ENCODE data around the gene CEMIP2.

CEMIP2 gene

DNA sequence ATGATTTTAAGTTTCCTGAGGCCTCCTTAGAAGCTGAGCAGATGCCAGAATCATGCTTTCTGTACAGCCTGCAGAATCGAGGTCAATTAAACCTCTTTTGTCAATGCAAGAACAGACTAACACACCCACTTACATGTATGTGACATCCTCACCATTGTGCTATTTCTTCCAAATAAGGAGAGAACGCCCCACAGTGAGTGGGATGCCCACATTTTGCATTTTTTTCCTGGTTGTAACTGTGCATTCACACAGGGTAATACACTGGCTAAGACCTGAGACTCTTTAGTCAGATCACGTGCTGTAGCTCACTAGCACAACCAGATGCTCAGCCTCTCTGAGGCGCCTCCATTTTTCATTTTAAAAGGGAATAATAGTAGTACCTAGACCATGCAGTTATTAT is 4.4 kb upstream of the CEMIP2 start:
- TF ChIP-seq, protein P1, sequence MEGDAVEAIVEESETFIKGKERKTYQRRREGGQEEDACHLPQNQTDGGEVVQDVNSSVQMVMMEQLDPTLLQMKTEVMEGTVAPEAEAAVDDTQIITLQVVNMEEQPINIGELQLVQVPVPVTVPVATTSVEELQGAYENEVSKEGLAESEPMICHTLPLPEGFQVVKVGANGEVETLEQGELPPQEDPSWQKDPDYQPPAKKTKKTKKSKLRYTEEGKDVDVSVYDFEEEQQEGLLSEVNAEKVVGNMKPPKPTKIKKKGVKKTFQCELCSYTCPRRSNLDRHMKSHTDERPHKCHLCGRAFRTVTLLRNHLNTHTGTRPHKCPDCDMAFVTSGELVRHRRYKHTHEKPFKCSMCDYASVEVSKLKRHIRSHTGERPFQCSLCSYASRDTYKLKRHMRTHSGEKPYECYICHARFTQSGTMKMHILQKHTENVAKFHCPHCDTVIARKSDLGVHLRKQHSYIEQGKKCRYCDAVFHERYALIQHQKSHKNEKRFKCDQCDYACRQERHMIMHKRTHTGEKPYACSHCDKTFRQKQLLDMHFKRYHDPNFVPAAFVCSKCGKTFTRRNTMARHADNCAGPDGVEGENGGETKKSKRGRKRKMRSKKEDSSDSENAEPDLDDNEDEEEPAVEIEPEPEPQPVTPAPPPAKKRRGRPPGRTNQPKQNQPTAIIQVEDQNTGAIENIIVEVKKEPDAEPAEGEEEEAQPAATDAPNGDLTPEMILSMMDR (IDR thresholded peaks at IDR 0.05; ENCODE audit: insufficient read depth, low read length, poor library complexity, severe bottlenecking): no peak
- no peak for TF ChIP-seq EZH2phosphoT487 (conservative IDR thresholded peaks at IDR 0.05; ENCODE audit: low read length)
- no peak overlapping the region for H3K4me2 ChIP-seq (ENCODE audit: low read depth, low read length, poor library complexity, severe bottlenecking)
- no peak overlapping the region for H2AFZ ChIP-seq (ENCODE audit: low read depth, low read length, severe bottlenecking)
- no peaks in the 10 kb centered on the region for H3K9me2 ChIP-seq (replicated peaks; ENCODE audit: insufficient read depth, low read length)
- H3K4me3 ChIP-seq (ENCODE audit: insufficient read depth, low read length, poor library complexity, severe bottlenecking): no peak overlapping the region
- H3K36me3 ChIP-seq (ENCODE audit: low read length): no peaks in the 10 kb centered on the region
- H3K27ac ChIP-seq (ENCODE audit: low read depth, low read length): no peak overlapping the region
- no peaks in the 10 kb centered on the region for H3K79me2 ChIP-seq (ENCODE audit: insufficient read depth, low read length)
- no peaks in the 10 kb centered on the region for H4K20me1 ChIP-seq (ENCODE audit: low read depth, low read length)
- H3F3A ChIP-seq (ENCODE audit: insufficient read depth): no peaks in the 10 kb centered on the region
- H3K9me3 ChIP-seq (ENCODE audit: insufficient read depth, low read length): no peaks in the 10 kb centered on the region
- no peaks in the 10 kb centered on the region for H3K27me3 ChIP-seq (ENCODE audit: low read length)
- no peak overlapping the region for H3K9ac ChIP-seq (ENCODE audit: low read length)

DNA sequence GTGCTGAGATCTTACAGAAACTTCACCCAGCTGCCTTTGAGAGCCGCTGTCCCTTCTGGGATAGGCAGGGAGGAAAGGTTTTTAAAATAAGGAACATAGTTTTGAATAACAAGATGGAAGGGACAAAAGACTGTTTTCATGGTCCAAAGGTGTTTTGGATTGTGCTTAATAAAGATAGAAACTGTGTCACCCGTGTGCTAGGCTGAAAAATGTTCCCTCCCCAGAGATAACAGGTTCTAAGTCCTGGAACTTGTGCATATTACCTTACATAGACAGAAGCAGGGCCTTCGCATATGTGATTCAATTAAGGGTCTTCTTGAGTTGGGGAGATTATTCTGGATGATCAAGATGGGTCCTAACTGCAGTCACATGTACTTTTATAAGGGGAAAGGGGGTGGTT is 1.9 kb upstream of the CEMIP2 start:
- Histone ChIP-seq H2AFZ (ENCODE audit: low read depth, low read length, severe bottlenecking) (no peak overlapping the region), H3K9me3 (ENCODE audit: insufficient read depth, low read length) (no peaks in the 10 kb centered on the region), H3K36me3 (ENCODE audit: low read length) (no peaks in the 10 kb centered on the region), H3K9me2 (replicated peaks; ENCODE audit: insufficient read depth, low read length) (no peaks in the 10 kb centered on the region), H3F3A (ENCODE audit: insufficient read depth) (0 out of 2 replicates have a peak, but pooled peaks cover 4% of the 10 kb centered on the region), H3K4me3 (ENCODE audit: insufficient read depth, low read length, poor library complexity, severe bottlenecking) (no peak overlapping the region), H3K4me2 (ENCODE audit: low read depth, low read length, poor library complexity, severe bottlenecking) (no peak overlapping the region), H3K27ac (ENCODE audit: low read depth, low read length) (no peak overlapping the region), H4K20me1 (ENCODE audit: low read depth, low read length) (no peaks in the 10 kb centered on the region), H3K79me2 (ENCODE audit: insufficient read depth, low read length) (no peaks in the 10 kb centered on the region), H3K27me3 (ENCODE audit: low read length) (no peaks in the 10 kb centered on the region), H3K9ac (ENCODE audit: low read length) (no peak overlapping the region)
- TF ChIP-seq EZH2phosphoT487 (conservative IDR thresholded peaks at IDR 0.05; ENCODE audit: low read length): no peak
- TF ChIP-seq, protein P1 (IDR thresholded peaks at IDR 0.05; ENCODE audit: insufficient read depth, low read length, poor library complexity, severe bottlenecking): no peak

DNA sequence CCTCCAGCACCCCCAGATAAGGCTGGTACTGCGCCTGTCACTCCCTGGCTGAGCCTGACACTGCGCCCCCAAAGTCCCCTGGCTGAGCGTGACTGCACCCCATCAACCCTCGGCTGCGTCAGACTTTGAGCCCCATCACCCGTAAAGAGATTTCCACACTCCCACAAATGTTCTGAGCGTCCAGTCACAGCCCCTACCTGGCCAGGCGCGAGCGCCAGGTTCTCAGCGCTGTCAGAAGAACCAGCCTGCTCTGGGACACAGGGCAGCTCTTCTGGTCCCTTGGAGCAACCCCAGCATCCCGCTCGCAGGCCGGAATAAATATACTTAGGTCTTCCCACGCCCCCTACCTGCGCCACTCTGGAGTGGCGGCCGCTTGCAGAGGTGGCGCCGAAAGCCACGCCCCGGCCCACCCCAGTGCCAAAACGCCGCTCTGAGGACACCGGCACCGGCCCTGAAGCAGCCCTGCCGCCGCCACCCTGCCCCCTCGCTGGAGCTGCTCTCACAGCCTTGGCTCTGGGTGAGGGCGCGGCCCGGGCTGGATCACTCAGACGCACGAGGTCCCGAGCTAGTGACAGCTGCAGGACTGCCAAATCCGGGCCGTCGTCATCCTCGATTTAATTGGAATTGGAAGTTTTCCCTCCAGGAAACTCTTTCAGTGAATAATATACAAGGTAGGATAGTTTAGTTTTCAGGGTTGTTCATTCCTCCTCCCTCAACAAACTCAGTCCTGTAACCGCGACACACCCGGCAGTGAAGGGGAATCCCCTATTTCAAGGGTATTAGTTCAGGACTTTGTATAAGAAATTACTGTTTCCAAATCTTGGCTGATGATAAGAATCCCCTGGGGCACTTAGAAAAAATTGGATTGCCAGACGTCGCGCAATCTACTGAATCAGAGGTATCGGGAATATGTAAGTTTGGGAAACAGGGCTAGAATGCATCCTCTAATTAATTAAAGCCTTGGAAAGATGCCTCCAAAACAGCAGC is 1.2 kb upstream of the CEMIP2 start:
- Histone ChIP-seq H3K9me2 (replicated peaks; ENCODE audit: insufficient read depth, low read length) (no peaks in the 10 kb centered on the region), H3F3A (ENCODE audit: insufficient read depth) (0 out of 2 replicates have a peak, but pooled peaks cover 4% of the 10 kb centered on the region), H2AFZ (ENCODE audit: low read depth, low read length, severe bottlenecking) (peak overlapping the region; percentile 97), H3K4me2 (ENCODE audit: low read depth, low read length, poor library complexity, severe bottlenecking) (peak overlapping the region; percentile 95), H3K79me2 (ENCODE audit: insufficient read depth, low read length) (no peaks in the 10 kb centered on the region), H3K36me3 (ENCODE audit: low read length) (no peaks in the 10 kb centered on the region), H3K27ac (ENCODE audit: low read depth, low read length) (no peak overlapping the region), H3K4me3 (ENCODE audit: insufficient read depth, low read length, poor library complexity, severe bottlenecking) (peak overlapping the region; percentile 69), H3K27me3 (ENCODE audit: low read length) (no peaks in the 10 kb centered on the region), H3K9ac (ENCODE audit: low read length) (peak overlapping the region; percentile 52), H3K9me3 (ENCODE audit: insufficient read depth, low read length) (no peaks in the 10 kb centered on the region), H4K20me1 (ENCODE audit: low read depth, low read length) (no peaks in the 10 kb centered on the region)
- TF ChIP-seq, protein P1 (IDR thresholded peaks at IDR 0.05; ENCODE audit: insufficient read depth, low read length, poor library complexity, severe bottlenecking): peak; percentile 8
- TF ChIP-seq EZH2phosphoT487 (conservative IDR thresholded peaks at IDR 0.05; ENCODE audit: low read length): no peak

All from SU-DHL-6 (cell line).